ENCODE measurements around the gene CYP26B1.

CYP26B1 gene

DNA sequence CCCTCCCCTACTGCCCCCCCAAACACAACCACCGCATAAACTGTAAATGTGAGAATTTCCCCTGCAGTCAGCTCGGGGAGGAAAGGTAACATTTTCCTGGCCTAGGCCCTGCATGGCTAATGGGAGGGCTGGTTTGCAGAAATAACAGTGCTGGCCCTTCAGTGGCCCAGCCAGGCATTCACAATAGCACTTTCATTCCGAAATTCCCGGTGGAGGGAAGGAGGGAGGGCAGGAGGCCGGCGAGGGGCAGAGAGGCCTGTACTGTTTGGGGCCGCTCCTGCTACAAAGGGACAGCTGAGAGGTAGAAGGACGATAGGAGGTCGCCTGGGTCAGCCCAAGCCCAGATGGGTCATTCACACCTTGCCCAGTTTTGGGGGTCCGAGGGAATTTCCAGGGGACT lies 11.3 kb downstream of the CYP26B1 start:
- DNase-seq (ENCODE audit: low spot score) = no peak
- TF ChIP-seq, protein P1, sequence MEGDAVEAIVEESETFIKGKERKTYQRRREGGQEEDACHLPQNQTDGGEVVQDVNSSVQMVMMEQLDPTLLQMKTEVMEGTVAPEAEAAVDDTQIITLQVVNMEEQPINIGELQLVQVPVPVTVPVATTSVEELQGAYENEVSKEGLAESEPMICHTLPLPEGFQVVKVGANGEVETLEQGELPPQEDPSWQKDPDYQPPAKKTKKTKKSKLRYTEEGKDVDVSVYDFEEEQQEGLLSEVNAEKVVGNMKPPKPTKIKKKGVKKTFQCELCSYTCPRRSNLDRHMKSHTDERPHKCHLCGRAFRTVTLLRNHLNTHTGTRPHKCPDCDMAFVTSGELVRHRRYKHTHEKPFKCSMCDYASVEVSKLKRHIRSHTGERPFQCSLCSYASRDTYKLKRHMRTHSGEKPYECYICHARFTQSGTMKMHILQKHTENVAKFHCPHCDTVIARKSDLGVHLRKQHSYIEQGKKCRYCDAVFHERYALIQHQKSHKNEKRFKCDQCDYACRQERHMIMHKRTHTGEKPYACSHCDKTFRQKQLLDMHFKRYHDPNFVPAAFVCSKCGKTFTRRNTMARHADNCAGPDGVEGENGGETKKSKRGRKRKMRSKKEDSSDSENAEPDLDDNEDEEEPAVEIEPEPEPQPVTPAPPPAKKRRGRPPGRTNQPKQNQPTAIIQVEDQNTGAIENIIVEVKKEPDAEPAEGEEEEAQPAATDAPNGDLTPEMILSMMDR (IDR thresholded peaks at IDR 0.05; ENCODE audit: extremely low read depth, missing control alignments) = no peak

DNA sequence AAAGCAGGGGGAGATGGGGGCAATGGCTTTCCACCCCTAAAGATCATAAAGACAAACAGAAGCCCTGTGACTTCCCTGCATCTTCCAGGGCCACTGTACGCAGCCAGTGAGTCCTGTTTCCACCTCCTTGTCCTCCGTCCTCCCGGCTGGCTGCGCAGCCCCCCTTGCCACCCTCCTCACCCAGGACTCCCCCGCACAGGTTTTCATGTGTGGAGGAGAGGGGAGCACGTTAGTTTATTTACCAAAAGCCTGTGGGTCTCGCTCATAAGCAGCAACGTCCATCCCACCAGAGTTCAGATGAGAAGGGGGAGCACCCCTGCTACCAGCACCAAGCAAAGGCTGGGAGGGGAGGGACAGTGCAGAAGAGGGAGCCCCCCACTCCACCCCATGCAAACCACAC lies 11.7 kb downstream of the CYP26B1 start:
- TF ChIP-seq, protein P1 (IDR thresholded peaks at IDR 0.05; ENCODE audit: extremely low read depth, missing control alignments) = no peak
- DNase-seq (ENCODE audit: low spot score) = no peak

DNA sequence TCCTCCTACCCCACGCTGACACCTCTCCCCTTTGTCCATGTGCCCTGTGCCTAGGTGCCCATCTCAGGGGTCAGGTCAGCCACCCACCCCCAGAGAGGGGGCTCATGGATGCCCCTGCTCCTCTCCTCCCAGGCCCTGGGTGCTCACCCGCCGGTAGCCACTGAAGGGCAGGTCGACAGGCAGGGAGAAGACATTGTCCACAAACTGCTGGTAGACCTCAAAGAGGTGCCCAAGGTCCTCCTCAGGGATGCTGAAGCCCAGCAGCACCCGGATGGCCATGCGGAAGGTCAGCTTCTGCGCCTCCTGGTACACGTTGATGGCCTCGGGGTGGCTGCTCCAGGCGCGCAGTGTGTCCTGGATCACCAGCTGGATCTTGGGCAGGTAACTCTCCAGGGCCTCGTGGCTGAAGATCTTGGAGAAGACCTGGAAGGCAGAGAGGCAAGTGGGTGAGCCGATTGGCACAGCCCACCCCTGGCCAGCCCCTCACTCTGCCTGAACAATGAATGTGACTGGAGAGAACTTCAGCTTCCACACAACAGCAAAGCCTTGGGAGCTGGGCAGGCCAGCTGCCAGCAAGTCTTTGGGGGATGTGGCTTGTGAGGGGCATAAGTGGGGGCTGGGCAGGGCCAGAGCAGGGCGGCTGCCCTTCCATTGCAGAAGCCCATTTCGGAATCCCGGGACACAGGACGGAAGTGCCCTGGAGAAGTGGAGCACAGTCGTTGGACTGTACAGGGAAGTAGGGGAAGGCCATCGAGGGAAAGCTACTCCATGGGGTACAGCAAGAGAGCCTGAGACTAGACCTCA lies 12.5 kb downstream of the CYP26B1 start:
- DNase-seq (ENCODE audit: low spot score) = no peak
- TF ChIP-seq, protein P1 (IDR thresholded peaks at IDR 0.05; ENCODE audit: extremely low read depth, missing control alignments) = no peak

DNA sequence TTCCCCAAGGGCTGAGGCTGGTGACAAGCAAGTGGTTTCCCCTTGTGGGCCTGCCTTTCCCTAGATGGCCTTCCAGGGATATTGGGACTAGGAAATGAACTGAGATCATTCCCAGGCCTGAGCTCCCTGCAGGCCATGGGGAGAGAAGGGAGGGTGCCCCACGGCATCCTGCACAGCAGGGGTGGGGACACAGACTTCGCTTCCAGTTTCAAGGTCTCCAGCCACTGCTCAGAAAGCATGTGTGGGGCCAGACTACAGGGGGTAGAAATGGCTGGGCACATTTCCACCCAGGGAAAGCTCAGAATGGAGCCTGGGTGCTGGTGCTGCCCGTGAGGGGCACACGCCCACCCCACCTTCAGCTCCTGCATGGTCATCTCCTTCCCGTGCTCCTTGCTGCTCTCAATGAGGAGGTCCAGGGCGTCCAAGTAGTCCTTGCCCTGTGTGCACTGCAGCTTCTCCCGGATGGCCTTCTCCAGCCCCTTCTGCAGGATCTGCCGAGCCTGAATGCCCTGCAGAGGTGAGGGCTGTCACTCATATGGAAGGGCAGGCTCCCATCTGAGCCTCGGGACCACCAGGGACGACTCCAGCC lies 13.2 kb downstream of the CYP26B1 start:
- DNase-seq (ENCODE audit: low spot score) = no peak
- TF ChIP-seq, protein P1 (IDR thresholded peaks at IDR 0.05; ENCODE audit: extremely low read depth, missing control alignments) = no peak

DNA sequence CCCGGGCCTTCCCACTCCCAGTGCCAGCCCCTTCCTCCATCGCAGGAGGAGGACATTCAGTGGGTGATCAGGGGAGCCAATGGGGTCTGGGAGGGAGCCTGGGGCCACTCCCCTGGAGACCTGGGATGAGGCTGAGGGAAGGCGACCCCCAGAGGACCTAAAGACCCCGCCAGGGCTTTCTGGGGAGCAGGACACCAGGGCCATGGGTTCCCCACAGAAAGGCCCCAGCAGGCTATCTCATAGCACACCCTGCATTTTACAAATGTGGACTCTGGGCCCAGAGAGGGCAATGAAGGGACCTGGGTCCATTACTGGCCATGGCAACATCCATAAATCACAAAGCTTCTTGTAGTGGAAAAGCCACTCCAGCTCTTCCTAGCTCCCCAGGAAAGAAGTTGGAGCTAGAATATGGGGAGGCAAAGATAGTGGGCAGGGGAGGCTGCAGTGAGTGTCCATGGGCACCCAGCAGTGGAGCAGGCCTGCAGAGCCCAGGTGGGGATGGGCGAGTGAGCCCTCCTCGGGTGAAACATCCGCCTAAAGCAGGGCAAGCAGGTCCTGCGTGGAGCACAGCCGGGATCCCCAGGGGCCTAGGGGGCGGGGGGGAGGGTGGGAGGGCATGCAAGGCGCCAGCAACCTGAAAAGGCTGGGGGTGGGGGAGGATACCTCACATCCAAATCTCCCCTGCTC lies 13.8 kb downstream of the CYP26B1 start:
- TF ChIP-seq, protein P1 (IDR thresholded peaks at IDR 0.05; ENCODE audit: extremely low read depth, missing control alignments) = no peak
- no peak for DNase-seq (ENCODE audit: low spot score)

DNA sequence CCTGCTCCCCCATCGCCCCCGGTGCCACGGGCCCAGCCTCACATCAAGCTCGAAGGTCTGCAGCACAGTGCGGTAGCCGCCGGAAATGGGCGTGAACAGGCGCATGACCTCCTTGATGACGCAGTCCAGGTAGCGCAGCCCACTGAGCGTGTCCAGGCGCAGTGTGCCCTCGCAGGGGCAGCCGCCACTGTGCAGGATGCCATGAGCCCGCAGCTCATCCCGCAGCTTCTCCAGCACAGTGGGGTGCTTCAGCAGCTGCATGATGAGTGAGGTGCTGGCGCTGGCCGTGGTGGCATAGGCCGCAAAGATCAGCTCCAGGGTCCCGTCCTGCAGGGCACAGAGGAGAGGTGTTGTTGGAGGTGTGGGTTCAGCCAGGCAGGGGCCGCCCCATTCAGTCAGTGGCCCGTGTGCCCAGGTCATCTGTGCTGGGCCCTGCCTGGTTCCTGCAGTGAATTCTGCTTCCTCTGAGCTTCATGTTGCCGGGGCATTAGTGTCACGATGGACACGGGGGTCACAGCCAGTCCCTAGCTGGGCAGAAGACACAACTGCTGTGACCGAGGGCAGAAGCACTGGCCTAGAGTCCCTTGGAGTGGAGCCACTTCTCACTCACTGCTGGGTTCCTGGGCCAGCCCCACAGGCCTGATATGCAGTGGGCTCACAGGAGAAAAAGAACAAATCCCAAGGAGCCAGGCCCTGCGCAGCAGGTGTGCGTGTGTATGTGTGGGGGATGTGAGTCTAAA lies 14.5 kb downstream of the CYP26B1 start:
- DNase-seq (ENCODE audit: low spot score) = no peak
- TF ChIP-seq, protein P1 (IDR thresholded peaks at IDR 0.05; ENCODE audit: extremely low read depth, missing control alignments) = no peak

Data from GM20000 (cell line).